K562 (cell line): ENCODE data around the gene TCF7.

Experiments
- REST ChIP-seq, 2 experiments: fragments of 450-650 bp; formaldehyde crosslinking in 1 of 2; IDR thresholded peaks; 2 replicates each; pipeline versions ENCODE4 v1.4.0 to v1.6.1; 2014 to 2020; ENCODE audit warnings: mild to moderate bottlenecking in 2 of 2, borderline replicate concordance in 1 of 2, low read depth in 1 of 2
- SP2 ChIP-seq: IDR thresholded peaks from 2 replicates; pipeline ENCODE4 v1.6.1; 2011; ENCODE audit warnings: mild to moderate bottlenecking, low read depth, low read length, moderate library complexity; ENCODE audit not compliant: poor library complexity, severe bottlenecking; ENCODE audit errors: extremely low read depth
- SREBF2 ChIP-seq: sonication (generic); formaldehyde crosslinking; IDR thresholded peaks from 2 replicates; pipeline ENCODE4 v1.4.0; 2020; ENCODE audit warnings: mild to moderate bottlenecking, missing genetic modification reagents
- TF ChIP-seq, protein P1 (sequence below): sonication (generic); formaldehyde crosslinking; IDR thresholded peaks from 2 replicates; pipeline ENCODE4 v1.9.0; 2022; ENCODE audit warnings: mild to moderate bottlenecking, missing genetic modification reagents
- TF ChIP-seq, protein P2 (sequence below), 3 experiments: IDR thresholded peaks in 2 of 3; conservative IDR thresholded peaks in 1 of 3; 2 replicates each; pipeline ENCODE4 v1.5.1; 2011 to 2012; ENCODE audit warnings: low read length in 3 of 3, mild to moderate bottlenecking in 3 of 3, control low read depth in 2 of 3, improper control_type of control experiment in 1 of 3, inconsistent platforms in 1 of 3, low read depth in 1 of 3, mixed read lengths in 1 of 3, moderate library complexity in 1 of 3; ENCODE audit not compliant: insufficient read depth in 2 of 3

GRCh38 chr5:134115806-134116175, 1.3 kb downstream of the TCF7 start:
- TF ChIP-seq SP2, result no peak
- TF ChIP-seq, protein P1, sequence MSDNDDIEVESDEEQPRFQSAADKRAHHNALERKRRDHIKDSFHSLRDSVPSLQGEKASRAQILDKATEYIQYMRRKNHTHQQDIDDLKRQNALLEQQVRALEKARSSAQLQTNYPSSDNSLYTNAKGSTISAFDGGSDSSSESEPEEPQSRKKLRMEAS (CRISPR knock-in tag), result no peak
- TF ChIP-seq, protein P2, sequence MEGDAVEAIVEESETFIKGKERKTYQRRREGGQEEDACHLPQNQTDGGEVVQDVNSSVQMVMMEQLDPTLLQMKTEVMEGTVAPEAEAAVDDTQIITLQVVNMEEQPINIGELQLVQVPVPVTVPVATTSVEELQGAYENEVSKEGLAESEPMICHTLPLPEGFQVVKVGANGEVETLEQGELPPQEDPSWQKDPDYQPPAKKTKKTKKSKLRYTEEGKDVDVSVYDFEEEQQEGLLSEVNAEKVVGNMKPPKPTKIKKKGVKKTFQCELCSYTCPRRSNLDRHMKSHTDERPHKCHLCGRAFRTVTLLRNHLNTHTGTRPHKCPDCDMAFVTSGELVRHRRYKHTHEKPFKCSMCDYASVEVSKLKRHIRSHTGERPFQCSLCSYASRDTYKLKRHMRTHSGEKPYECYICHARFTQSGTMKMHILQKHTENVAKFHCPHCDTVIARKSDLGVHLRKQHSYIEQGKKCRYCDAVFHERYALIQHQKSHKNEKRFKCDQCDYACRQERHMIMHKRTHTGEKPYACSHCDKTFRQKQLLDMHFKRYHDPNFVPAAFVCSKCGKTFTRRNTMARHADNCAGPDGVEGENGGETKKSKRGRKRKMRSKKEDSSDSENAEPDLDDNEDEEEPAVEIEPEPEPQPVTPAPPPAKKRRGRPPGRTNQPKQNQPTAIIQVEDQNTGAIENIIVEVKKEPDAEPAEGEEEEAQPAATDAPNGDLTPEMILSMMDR (IDR thresholded peaks at IDR 0.05 in 2 of 3, conservative IDR thresholded peaks at IDR 0.05 in 1 of 3; ENCODE audit: insufficient read depth in 2 of 3, low read depth in 1 of 3, low read length in 3 of 3), result no peak
- no peak for TF ChIP-seq REST (IDR thresholded peaks at IDR 0.05; ENCODE audit: borderline replicate concordance)
- no peak for TF ChIP-seq REST (CRISPR knock-in tag; IDR thresholded peaks at IDR 0.05; ENCODE audit: low read depth)
- TF ChIP-seq SREBF2 (CRISPR knock-in tag), result no peak
